ENCODE measurements around the gene C5AR1.
"Not testable (repeated sequence)": the region's sequence is repeated elsewhere in the genome, so short reads cannot be mapped to it uniquely, and the experiment has no call there.

Gene C5AR1

GRCh38 chr19:47363758-47364531, 54.3 kb downstream of the C5AR1 start:
- no peak for DNase-seq (ENCODE audit: low read depth in 2 of 3, low spot score in 2 of 3)

- DNase-seq (ENCODE audit: low read depth in 2 of 3, low spot score in 2 of 3): not testable (repeated sequence)
These were observed 55.8 kb downstream of the C5AR1 start for GRCh38 chr19:47365455-47365854.

- no peak for DNase-seq (ENCODE audit: low read depth in 2 of 3, low spot score in 2 of 3)
These were observed 60.5 kb downstream of the C5AR1 start for GRCh38 chr19:47370045-47370611.

- DNase-seq (ENCODE audit: low read depth in 2 of 3, low spot score in 2 of 3): no peak
These were observed 61.6 kb downstream of the C5AR1 start for GRCh38 chr19:47371261-47371660.

All from activated CD8-positive, alpha-beta memory T cell treated with anti-CD3 and anti-CD28 coated beads for 48 hours (primary cell).